GM12891 (cell line): ENCODE measurements around the gene LCNL1.

Experiments
- POLR2A ChIP-seq: IDR thresholded peaks from 2 replicates; pipeline ENCODE4 v1.6.1; 2011; ENCODE audit warnings: low read depth, low read length, control low read depth
- POLR2AphosphoS5 ChIP-seq: IDR thresholded peaks from 2 replicates; pipeline ENCODE4 v1.6.1; 2011; ENCODE audit warnings: low read depth, low read length, control low read depth
- TAF1 ChIP-seq: IDR thresholded peaks from 2 replicates; pipeline ENCODE4 v1.6.1; 2011; ENCODE audit warnings: low read depth, low read length, control low read depth

GRCh38 chr9:136994888-136995230, 12.1 kb downstream of the LCNL1 start:
- no peak for TF ChIP-seq POLR2AphosphoS5
- no peak for TF ChIP-seq POLR2A
- no peak for TF ChIP-seq TAF1
